Measurements from ENCODE around the gene RDH11. TPM values are rescaled to one million over a fixed set of nuclear protein-coding genes. Genes with fewer than 3 reads are reported as not detected.
"Not testable (repeated sequence)": the region's sequence is repeated elsewhere in the genome, so short reads cannot be mapped to it uniquely, and the experiment has no call there.

RDH11 gene
- total and polyA plus RNA-seq, 12 donors, result 9.6 to 22.3 (median 15.6) TPM

GRCh38 chr14:67710209-67710608, 14.6 kb upstream of the RDH11 start:
- H3K9me3 ChIP-seq, result peaks cover 0 to 35% (median 0%) of the 10 kb centered on the region in 11 donors
- DNase-seq (no peak), ATAC-seq (no peak)
- no peaks in the 10 kb centered on the region for H3K27me3 ChIP-seq
- no peaks in the 10 kb centered on the region for H3K36me3 ChIP-seq
- 87% methylated on average over 2 of the region's 2 CpGs for WGBS, 2 donors
- TF ChIP-seq CTCF (IDR thresholded peaks at IDR 0.05), result no peak
- no peaks in the 10 kb centered on the region for H3K4me1 ChIP-seq
- H3K4me3 ChIP-seq, result no peak overlapping the region
- intact Hi-C loops (cut with DNase I), result no loop called here
- H3K27ac ChIP-seq, result no peak overlapping the region

DNA sequence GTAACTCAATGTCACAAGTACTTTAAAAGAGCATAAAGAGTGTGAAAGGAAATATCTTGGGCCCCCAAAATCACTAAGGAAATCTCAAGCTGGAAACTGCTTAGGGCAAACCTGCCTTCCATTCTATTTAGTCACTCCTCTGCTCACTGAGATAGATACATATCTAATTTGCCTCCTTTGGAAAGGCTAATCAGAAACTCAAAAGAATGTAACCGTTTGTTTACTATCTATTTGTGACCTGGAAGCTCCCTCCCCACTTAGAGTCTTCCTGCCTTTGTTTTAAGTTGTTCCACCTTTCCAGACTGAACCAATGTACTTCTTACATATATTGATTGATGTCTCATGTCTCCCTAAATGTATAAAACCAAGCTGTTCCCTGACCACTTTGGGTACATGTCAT, 14.2 kb upstream of the RDH11 start:
- H3K27me3 ChIP-seq, H3K27ac ChIP-seq, H3K4me3 ChIP-seq, H3K36me3 ChIP-seq, DNase-seq, ATAC-seq, H3K4me1 ChIP-seq: not testable (repeated sequence)
- intact Hi-C loops (cut with DNase I), result loop anchor here in 8 of 10 donors (5.0 to 10.0 kb wide), 5 partner anchors 95 to 285 kb away; partner anchors contain the start of gene ARG2 (in 1 of the 8)
- H3K9me3 ChIP-seq, result peaks cover 0 to 35% (median 0%) of the 10 kb centered on the region in 11 donors
- WGBS, 2 donors, result 52 to 61% methylated on average over 1 of the region's 1 CpG

GRCh38 chr14:67709346-67709745, 13.8 kb upstream of the RDH11 start:
- H3K27me3 ChIP-seq, DNase-seq, H3K27ac ChIP-seq, H3K36me3 ChIP-seq, H3K4me1 ChIP-seq, ATAC-seq, H3K4me3 ChIP-seq: not testable (repeated sequence)
- intact Hi-C loops (cut with DNase I), result loop anchor here in 8 of 10 donors (5.0 to 10.0 kb wide), 5 partner anchors 95 to 285 kb away; partner anchors contain the start of gene ARG2 (in 1 of the 8)
- peaks cover 0 to 35% (median 0%) of the 10 kb centered on the region in 11 donors for H3K9me3 ChIP-seq

DNA sequence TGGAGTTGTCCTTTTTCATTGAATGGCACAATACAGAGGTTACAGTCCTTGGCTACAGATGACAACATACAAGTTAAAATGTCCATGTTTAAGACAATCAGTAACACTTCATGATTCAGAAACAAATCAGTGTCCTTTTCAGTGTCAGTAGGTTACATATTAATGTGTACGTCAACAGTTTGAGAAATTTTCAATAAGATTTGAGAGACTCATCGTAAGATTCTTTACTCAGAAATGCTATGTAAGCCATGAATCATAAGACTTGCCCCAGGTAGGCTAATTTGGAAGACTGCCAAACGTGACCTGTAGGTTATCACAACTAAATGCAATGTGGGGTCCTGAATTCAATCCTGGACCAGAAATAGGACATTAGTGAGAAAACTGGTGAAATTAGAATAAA, 9.6 kb upstream of the RDH11 start:
- TF ChIP-seq CTCF (IDR thresholded peaks at IDR 0.05), result no peak
- no peak for DNase-seq
- intact Hi-C loops (cut with DNase I), result loop anchor here in 9 of 10 donors (2.0 to 10.0 kb wide), 8 partner anchors 86 to 280 kb away; partner anchors contain the start of gene ARG2 (in 4 of the 9)
- no peaks in the 10 kb centered on the region for H3K27me3 ChIP-seq
- H3K4me3 ChIP-seq, result no peak overlapping the region
- peaks cover 0 to 26% (median 0%) of the 10 kb centered on the region in 11 donors for H3K9me3 ChIP-seq
- H3K36me3 ChIP-seq, result no peaks in the 10 kb centered on the region
- H3K27ac ChIP-seq, result no peak overlapping the region
- WGBS, 2 donors, result 69 to 74% methylated on average over 3 of the region's 3 CpGs
- peaks cover 0 to 4% (median 0%) of the 10 kb centered on the region in 9 donors for H3K4me1 ChIP-seq
- no peak for ATAC-seq

DNA sequence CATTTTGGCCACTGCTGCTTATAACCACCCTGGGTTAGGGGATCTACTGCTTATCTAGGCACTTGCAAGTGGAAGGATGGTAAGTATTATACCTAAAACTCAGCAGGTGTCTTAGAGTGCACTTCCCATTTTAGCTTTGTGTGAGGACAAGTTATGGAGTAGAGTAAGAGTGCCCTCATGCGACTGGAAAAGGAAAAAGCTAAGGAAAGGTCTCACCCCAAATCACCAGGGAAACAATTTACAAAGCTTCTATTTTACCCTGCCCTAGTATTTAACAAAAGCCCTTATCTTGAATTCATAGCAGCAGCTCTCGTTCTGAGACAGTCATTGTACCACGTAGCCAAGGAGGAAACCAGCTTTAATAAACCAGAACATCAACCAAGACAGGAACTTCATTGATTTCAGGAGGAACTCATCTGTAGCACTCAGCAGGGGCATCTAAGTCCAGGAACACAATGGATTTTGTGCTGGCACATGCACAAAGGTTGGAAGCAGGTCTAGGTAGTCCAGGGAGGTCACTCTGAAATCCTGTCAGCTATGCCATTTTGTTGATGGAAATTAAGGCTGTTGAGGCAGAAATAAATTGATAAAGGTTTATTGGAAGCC, 9.0 kb upstream of the RDH11 start:
- no peak overlapping the region for H3K27ac ChIP-seq
- ATAC-seq (peak in 7 of 8 donors; percentile 58 to 85 (median 77)), DNase-seq (peak in 1 of 2 donors; percentile 16)
- H3K9me3 ChIP-seq, result peaks cover 0 to 20% (median 0%) of the 10 kb centered on the region in 11 donors
- no peak overlapping the region for H3K4me3 ChIP-seq
- WGBS, 2 donors, result 1% methylated on average over 3 of the region's 3 CpGs
- peaks cover 0 to 4% (median 0%) of the 10 kb centered on the region in 9 donors for H3K4me1 ChIP-seq
- H3K36me3 ChIP-seq, result no peaks in the 10 kb centered on the region
- TF ChIP-seq CTCF (IDR thresholded peaks at IDR 0.05), result peak; percentile 45 to 87 (median 76)
- intact Hi-C loops (cut with DNase I), result loop anchor here (1.0 to 10.0 kb wide), 14 partner anchors 86 to 280 kb away; partner anchors contain the start of gene ARG2 (in 7 of the 10)
- H3K27me3 ChIP-seq, result no peaks in the 10 kb centered on the region
